GM18505 (cell line): ENCODE data around the gene DNAJB12.
"Not testable (repeated sequence)": the region's sequence is repeated elsewhere in the genome, so short reads cannot be mapped to it uniquely, and the experiment has no call there.

Experiments used
- ATAC-seq: cut with Tn5 transposase; IDR thresholded peaks from one replicate; pipeline ENCODE4 v1.9.1; 2021; ENCODE audit not compliant: unreplicated experiment
- POLR2A ChIP-seq: IDR thresholded peaks from 4 replicates; pipeline ENCODE4 v1.6.1; 2011; ENCODE audit warnings: borderline replicate concordance; ENCODE audit not compliant: insufficient read depth, insufficient read length; ENCODE audit errors: extremely low read depth

DNAJB12 gene

GRCh38 chr10:72310241-72310633 is 44.5 kb downstream of the DNAJB12 start:
- TF ChIP-seq POLR2A = no peak
- ATAC-seq = no peak

- TF ChIP-seq POLR2A = no peak
- ATAC-seq = no peak
Observed at GRCh38 chr10:72309290-72310240, 45.2 kb downstream of the DNAJB12 start.

DNA sequence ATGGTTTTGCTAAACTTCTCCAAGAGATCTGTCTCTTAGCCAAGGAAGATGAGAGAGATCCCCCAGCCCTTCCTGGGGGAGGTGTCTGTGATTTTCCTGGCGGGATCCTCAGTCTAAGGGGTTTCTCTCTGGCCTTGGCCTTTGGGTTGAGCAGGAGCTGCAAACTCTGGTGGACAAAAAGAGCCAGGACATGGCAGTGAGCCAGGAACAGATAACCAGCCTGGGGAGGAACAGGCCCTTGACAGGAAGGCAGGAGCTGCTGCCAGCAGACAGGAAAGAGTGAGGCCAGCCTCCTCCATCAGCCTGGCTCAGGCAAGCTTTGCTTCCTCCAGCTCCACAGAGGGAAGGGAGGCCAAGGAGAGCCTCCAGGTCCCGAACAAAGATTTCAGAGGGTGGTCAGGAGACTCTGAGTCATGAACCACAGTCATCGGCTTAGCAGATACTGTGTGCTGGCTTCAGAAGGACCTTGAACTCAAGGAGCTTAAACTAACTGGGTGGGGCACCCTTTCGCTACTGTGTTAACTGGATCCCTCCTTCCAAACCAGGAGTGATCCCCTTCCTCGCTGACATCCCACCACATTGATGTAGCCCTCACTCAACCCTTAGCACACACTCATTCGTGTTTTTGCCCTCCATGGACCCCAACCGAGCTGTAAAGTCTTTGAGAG is 46.3 kb downstream of the DNAJB12 start:
- no peak for ATAC-seq
- no peak for TF ChIP-seq POLR2A

DNA sequence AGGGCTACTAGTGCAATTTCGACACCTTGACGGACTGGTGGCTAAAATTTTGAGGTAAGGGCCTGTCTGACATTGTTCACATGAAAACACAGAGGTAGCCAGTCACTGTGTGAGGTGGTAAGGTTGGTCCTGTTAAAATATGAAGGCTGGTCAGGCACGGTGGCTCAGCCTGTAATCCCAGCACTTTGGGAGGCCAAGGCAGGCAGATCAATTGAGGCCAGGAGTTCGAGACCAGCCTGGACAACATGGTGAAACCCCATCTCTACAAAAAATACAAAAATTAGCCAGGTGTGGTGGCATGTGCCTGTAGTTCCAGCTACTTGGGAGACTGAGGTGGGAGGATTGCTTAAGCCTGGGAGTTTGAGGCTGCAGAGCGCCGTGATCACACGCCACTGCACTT is 47.0 kb downstream of the DNAJB12 start:
- ATAC-seq = not testable (repeated sequence)

- no peak for ATAC-seq
- no peak for TF ChIP-seq POLR2A
Observed at GRCh38 chr10:72306215-72306760, 48.4 kb downstream of the DNAJB12 start.

GRCh38 chr10:72303424-72304128 is 51.1 kb downstream of the DNAJB12 start:
- no peak for ATAC-seq
- no peak for TF ChIP-seq POLR2A

DNA sequence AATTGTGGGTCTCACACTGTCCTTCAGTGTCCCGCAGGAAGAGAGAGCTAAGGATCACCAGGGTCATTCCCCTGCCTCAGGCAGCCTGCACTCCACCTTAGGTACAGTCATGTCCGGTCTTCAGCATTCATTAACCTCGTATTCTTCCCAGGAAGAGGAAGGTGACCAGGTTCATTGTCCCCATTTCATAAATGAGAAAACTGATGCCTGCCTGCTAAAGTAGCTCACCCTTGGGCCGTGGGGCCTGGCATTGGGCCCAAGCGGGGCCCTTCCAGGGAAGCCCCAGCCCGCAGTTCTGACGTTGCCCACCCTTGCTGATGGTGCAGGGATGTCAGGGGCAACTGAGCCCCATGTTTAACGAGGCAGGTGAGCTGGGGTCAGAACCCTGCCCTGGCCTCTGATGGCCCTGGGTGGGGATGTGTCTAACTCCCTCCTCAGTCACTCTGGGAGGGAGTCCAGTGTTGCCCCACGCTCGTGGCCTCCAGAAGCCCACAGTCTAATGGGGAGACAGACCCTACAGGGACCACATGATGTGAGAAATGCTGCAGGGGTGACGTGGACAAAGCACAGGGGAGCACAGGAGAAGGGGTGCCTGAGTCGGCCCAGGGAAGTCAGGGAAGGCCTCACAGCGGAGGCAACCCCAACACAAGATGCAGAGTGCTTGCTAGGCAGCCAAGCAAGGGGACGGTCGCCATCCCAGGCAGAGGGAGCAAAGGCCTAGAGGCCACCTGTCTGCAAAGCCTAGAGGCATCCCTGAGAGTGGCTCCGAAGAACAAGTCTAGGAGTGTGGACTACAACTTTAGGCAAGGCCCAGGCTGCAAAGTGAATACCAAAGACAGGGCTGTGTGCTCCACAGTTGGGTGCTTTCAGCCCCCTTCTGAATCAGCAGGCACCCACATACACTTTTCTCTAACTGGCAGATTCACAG is 55.9 kb downstream of the DNAJB12 start:
- no peak for TF ChIP-seq POLR2A
- ATAC-seq = no peak

DNA sequence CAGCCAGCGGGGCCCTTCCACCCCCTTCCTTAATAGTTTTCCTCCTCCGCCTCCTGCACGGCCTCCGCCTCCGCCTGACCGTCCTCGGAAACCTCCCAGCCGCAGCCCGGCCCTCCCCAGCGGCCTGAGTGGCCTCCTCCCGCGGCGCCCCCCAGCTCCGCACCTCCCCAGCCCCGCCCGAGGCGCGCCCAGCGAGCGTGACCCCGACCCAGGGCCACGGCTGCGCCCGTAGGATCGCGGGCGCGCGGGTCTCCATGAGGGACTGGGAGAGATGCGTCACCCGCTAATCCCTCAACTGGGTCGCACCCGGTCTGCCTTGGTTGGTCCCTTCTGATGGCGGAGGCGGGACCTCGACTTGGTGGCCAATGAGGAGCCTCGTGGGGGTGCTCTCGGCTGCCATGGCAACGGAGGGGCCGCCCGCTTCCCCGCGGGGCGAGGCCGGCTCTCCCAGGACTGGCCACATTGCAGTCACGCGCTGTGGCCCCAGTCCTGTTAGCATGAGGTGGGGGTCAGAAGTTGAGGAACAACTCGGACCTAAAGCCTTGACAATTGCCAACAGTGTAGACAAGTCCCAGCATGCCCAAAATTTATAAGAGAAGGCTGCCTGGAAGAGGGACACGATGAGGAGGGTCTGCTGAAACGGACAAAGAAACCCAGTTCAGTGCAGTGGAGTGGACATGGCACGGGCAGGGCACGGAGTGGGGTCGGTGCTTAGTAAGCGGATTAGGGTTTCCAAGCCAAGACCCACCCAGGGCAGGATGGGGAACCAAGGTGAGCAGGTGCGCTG is 56.7 kb downstream of the DNAJB12 start:
- ATAC-seq = peak; percentile 61
- peak; percentile 77 for TF ChIP-seq POLR2A

- TF ChIP-seq POLR2A = peak; percentile 31
- ATAC-seq = peak; percentile 45
Observed at GRCh38 chr10:72297281-72297804, 57.4 kb downstream of the DNAJB12 start.

DNA sequence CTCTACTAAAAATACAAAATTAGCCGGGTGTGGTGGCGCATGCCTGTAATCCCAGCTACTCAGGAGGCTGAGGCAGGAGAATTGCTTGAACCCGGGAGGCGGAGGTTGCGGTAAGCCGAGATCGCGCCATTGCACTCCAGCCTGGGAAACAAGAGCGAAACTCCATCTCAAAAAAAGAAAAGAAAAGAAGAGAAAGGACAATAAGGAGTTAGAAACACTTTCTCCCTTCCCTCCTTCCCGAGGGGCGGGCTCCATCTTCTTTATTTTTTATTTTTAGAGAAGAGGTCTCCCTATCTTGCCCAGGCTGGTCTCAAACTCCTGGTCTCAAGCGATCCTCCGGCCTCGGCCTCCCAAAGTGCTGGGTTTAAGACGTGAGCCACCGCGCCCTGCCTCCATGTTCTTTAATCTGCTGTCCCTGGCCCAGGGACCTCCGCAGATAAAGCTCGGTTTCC is 57.9 kb downstream of the DNAJB12 start:
- peak; percentile 86 for TF ChIP-seq POLR2A
- not testable (repeated sequence) for ATAC-seq

DNA sequence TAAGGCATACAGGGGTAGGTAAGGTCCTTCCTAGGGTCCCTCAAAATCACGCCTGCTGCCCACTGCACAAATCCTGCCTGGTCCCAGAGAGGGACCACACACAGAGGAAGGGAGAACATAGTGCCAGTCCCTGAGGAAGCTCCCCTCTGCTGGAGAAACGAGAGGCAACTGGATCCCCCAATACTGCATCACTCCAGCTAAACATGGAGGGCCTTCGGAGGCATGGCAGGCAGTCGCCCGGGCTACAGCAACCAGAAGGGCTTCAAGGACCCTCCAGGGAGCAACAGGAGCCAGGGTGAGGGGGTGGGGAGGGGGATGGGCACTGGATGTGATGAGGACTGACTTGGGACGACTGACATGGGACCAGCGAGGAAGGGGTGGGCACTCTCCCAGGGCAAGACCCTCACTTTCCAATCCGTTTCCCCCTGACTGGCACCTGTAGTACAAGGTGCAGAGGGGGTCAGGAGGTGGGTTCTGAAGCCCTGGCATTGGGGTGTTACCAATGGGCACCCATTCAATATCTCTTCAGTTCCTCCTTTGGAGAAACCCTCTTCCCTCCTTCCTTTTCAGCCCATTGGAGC is 59.3 kb downstream of the DNAJB12 start:
- no peak for TF ChIP-seq POLR2A
- no peak for ATAC-seq

GRCh38 chr10:72292223-72292691 is 62.5 kb downstream of the DNAJB12 start:
- no peak for TF ChIP-seq POLR2A
- no peak for ATAC-seq
